ENCODE data around the gene OR2T6. TPM values are rescaled to one million over a fixed set of nuclear protein-coding genes. Genes with fewer than 3 reads are reported as not detected.
A peak's percentile ranks its signal among the peaks of the same experiment; 100 is the strongest.
"Not testable (repeated sequence)": the region's sequence is repeated elsewhere in the genome, so short reads cannot be mapped to it uniquely, and the experiment has no call there.

Gene OR2T6
- total RNA-seq, 1 experiment from 2014 or later: not detected

- Histone ChIP-seq H3K9me3 (ENCODE audit: low read depth, low read length, poor library complexity, severe bottlenecking) (peaks cover 22% of the 10 kb centered on the region), H3K27me3 (replicated peaks; ENCODE audit: insufficient read depth, low read depth, low read length, poor library complexity) (no peaks in the 10 kb centered on the region), H3K27ac (ENCODE audit: low read depth, low read length, poor library complexity, severe bottlenecking) (no peak overlapping the region), H3K4me3 (ENCODE audit: low read depth, low read length, poor library complexity, severe bottlenecking) (no peak overlapping the region), H3K4me1 (ENCODE audit: insufficient read depth, low read length, poor library complexity, severe bottlenecking) (no peaks in the 10 kb centered on the region), H3K36me3 (ENCODE audit: insufficient read depth, low read length, poor library complexity, severe bottlenecking) (no peaks in the 10 kb centered on the region)
- no peak for DNase-seq (ENCODE audit: low spot score)
- ChIA-PET POLR2A (ENCODE audit: low non-redundant PET) (no interaction called here), CTCF (no interaction called here)
- BruUV-seq (replicated peaks): no TSS peak
- TF ChIP-seq EZH2 (IDR thresholded peaks at IDR 0.05; ENCODE audit: borderline replicate concordance, low read depth, low read length, poor library complexity, severe bottlenecking): no peak
- no peak for TF ChIP-seq CTCF (conservative IDR thresholded peaks at IDR 0.05; ENCODE audit: low read depth, low read length)
- intact Hi-C loops (cut with micrococcal nuclease; ENCODE audit: unreplicated experiment): no loop called here
These were observed 42.3 kb downstream of the OR2T6 start for GRCh38 chr1:248417854-248418253.

- Histone ChIP-seq H3K27ac (ENCODE audit: low read depth, low read length, poor library complexity, severe bottlenecking) (no peak overlapping the region), H3K36me3 (ENCODE audit: insufficient read depth, low read length, poor library complexity, severe bottlenecking) (no peaks in the 10 kb centered on the region), H3K4me1 (ENCODE audit: insufficient read depth, low read length, poor library complexity, severe bottlenecking) (no peaks in the 10 kb centered on the region), H3K9me3 (ENCODE audit: low read depth, low read length, poor library complexity, severe bottlenecking) (peaks cover 24% of the 10 kb centered on the region), H3K4me3 (ENCODE audit: low read depth, low read length, poor library complexity, severe bottlenecking) (no peak overlapping the region), H3K27me3 (replicated peaks; ENCODE audit: insufficient read depth, low read depth, low read length, poor library complexity) (no peaks in the 10 kb centered on the region)
- TF ChIP-seq CTCF (conservative IDR thresholded peaks at IDR 0.05; ENCODE audit: low read depth, low read length) (no peak), EZH2 (IDR thresholded peaks at IDR 0.05; ENCODE audit: borderline replicate concordance, low read depth, low read length, poor library complexity, severe bottlenecking) (no peak)
- ChIA-PET CTCF (no interaction called here), POLR2A (ENCODE audit: low non-redundant PET) (no interaction called here)
- intact Hi-C loops (cut with micrococcal nuclease; ENCODE audit: unreplicated experiment): no loop called here
- BruUV-seq (replicated peaks): no TSS peak
- DNase-seq (ENCODE audit: low spot score): peak; percentile 1
These were observed 45.8 kb downstream of the OR2T6 start for GRCh38 chr1:248421384-248421783.

GRCh38 chr1:248427526-248428191 lies 52.1 kb downstream of the OR2T6 start:
- POLR2A ChIA-PET (ENCODE audit: low non-redundant PET); DNase-seq (ENCODE audit: low spot score); H3K4me3 ChIP-seq (ENCODE audit: low read depth, low read length, poor library complexity, severe bottlenecking); intact Hi-C loops (cut with micrococcal nuclease; ENCODE audit: unreplicated experiment); H3K27me3 ChIP-seq (replicated peaks; ENCODE audit: insufficient read depth, low read depth, low read length, poor library complexity); CTCF ChIA-PET; H3K27ac ChIP-seq (ENCODE audit: low read depth, low read length, poor library complexity, severe bottlenecking); BruUV-seq (replicated peaks); H3K4me1 ChIP-seq (ENCODE audit: insufficient read depth, low read length, poor library complexity, severe bottlenecking); H3K9me3 ChIP-seq (ENCODE audit: low read depth, low read length, poor library complexity, severe bottlenecking); H3K36me3 ChIP-seq (ENCODE audit: insufficient read depth, low read length, poor library complexity, severe bottlenecking): not testable (repeated sequence)

- H3K9me3 ChIP-seq (ENCODE audit: low read depth, low read length, poor library complexity, severe bottlenecking); H3K27ac ChIP-seq (ENCODE audit: low read depth, low read length, poor library complexity, severe bottlenecking); H3K27me3 ChIP-seq (replicated peaks; ENCODE audit: insufficient read depth, low read depth, low read length, poor library complexity); BruUV-seq (replicated peaks); H3K4me1 ChIP-seq (ENCODE audit: insufficient read depth, low read length, poor library complexity, severe bottlenecking); H3K4me3 ChIP-seq (ENCODE audit: low read depth, low read length, poor library complexity, severe bottlenecking); POLR2A ChIA-PET (ENCODE audit: low non-redundant PET); intact Hi-C loops (cut with micrococcal nuclease; ENCODE audit: unreplicated experiment); DNase-seq (ENCODE audit: low spot score); H3K36me3 ChIP-seq (ENCODE audit: insufficient read depth, low read length, poor library complexity, severe bottlenecking); CTCF ChIA-PET: not testable (repeated sequence)
These were observed 52.6 kb downstream of the OR2T6 start for GRCh38 chr1:248428192-248428533.

GRCh38 chr1:248431683-248432082 lies 56.1 kb downstream of the OR2T6 start:
- DNase-seq (ENCODE audit: low spot score); H3K4me3 ChIP-seq (ENCODE audit: low read depth, low read length, poor library complexity, severe bottlenecking); CTCF ChIA-PET; H3K36me3 ChIP-seq (ENCODE audit: insufficient read depth, low read length, poor library complexity, severe bottlenecking); POLR2A ChIA-PET (ENCODE audit: low non-redundant PET); H3K27ac ChIP-seq (ENCODE audit: low read depth, low read length, poor library complexity, severe bottlenecking); intact Hi-C loops (cut with micrococcal nuclease; ENCODE audit: unreplicated experiment); BruUV-seq (replicated peaks); H3K27me3 ChIP-seq (replicated peaks; ENCODE audit: insufficient read depth, low read depth, low read length, poor library complexity); H3K9me3 ChIP-seq (ENCODE audit: low read depth, low read length, poor library complexity, severe bottlenecking); H3K4me1 ChIP-seq (ENCODE audit: insufficient read depth, low read length, poor library complexity, severe bottlenecking): not testable (repeated sequence)

GRCh38 chr1:248432201-248432600 lies 56.7 kb downstream of the OR2T6 start:
- H3K27me3 ChIP-seq (replicated peaks; ENCODE audit: insufficient read depth, low read depth, low read length, poor library complexity); H3K4me3 ChIP-seq (ENCODE audit: low read depth, low read length, poor library complexity, severe bottlenecking); H3K36me3 ChIP-seq (ENCODE audit: insufficient read depth, low read length, poor library complexity, severe bottlenecking); intact Hi-C loops (cut with micrococcal nuclease; ENCODE audit: unreplicated experiment); DNase-seq (ENCODE audit: low spot score); CTCF ChIA-PET; BruUV-seq (replicated peaks); H3K27ac ChIP-seq (ENCODE audit: low read depth, low read length, poor library complexity, severe bottlenecking); POLR2A ChIA-PET (ENCODE audit: low non-redundant PET); H3K9me3 ChIP-seq (ENCODE audit: low read depth, low read length, poor library complexity, severe bottlenecking); H3K4me1 ChIP-seq (ENCODE audit: insufficient read depth, low read length, poor library complexity, severe bottlenecking): not testable (repeated sequence)
